ENCODE results near the gene PLA2G3.

DNA sequence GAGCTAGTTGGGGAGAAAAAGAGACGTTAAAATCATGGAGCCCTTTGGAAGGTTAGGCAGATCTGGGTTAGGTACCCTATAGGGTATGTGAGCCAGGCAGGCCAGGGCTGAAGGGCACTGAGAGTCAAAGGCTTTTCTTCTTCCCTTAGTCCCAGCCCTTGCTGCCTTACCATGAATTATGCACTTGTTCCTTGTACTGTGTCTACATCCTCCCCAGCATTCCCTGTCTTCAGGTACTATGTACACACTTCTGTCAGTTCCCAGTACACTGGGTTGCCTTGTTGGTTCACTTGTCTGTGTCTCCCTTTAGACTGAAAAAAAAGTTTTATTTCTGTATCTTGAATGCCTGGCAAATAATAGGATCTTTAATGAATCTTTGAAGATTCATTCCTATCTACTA is 36.6 kb upstream of the PLA2G3 start:
- TF ChIP-seq POLR2A (IDR thresholded peaks at IDR 0.05; ENCODE audit: control extremely low read depth in 1 of 2, low read depth in 2 of 2, low read length in 2 of 2), result no peak
- TF ChIP-seq EP300 (IDR thresholded peaks at IDR 0.05; ENCODE audit: borderline replicate concordance in 1 of 2, low read depth in 2 of 2, low read length in 2 of 2), result no peak
- TF ChIP-seq RAD21 (IDR thresholded peaks at IDR 0.05 in 1 of 2, conservative IDR thresholded peaks at IDR 0.05 in 1 of 2; ENCODE audit: low read depth in 2 of 2, low read length in 2 of 2), result no peak
- TF ChIP-seq YY1 (IDR thresholded peaks at IDR 0.05; ENCODE audit: low read depth, low read length), result no peak
- TF ChIP-seq, protein P1, sequence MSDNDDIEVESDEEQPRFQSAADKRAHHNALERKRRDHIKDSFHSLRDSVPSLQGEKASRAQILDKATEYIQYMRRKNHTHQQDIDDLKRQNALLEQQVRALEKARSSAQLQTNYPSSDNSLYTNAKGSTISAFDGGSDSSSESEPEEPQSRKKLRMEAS (IDR thresholded peaks at IDR 0.05), result no peak
- TF ChIP-seq, protein P2, sequence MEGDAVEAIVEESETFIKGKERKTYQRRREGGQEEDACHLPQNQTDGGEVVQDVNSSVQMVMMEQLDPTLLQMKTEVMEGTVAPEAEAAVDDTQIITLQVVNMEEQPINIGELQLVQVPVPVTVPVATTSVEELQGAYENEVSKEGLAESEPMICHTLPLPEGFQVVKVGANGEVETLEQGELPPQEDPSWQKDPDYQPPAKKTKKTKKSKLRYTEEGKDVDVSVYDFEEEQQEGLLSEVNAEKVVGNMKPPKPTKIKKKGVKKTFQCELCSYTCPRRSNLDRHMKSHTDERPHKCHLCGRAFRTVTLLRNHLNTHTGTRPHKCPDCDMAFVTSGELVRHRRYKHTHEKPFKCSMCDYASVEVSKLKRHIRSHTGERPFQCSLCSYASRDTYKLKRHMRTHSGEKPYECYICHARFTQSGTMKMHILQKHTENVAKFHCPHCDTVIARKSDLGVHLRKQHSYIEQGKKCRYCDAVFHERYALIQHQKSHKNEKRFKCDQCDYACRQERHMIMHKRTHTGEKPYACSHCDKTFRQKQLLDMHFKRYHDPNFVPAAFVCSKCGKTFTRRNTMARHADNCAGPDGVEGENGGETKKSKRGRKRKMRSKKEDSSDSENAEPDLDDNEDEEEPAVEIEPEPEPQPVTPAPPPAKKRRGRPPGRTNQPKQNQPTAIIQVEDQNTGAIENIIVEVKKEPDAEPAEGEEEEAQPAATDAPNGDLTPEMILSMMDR (IDR thresholded peaks at IDR 0.05; ENCODE audit: control extremely low read depth in 1 of 3, insufficient read depth in 1 of 3, low read depth in 1 of 3, low read length in 3 of 3), result no peak
- TF ChIP-seq RFX5 (IDR thresholded peaks at IDR 0.05; ENCODE audit: borderline replicate concordance, low read depth, low read length), result no peak
- TF ChIP-seq EZH2 (IDR thresholded peaks at IDR 0.05; ENCODE audit: low read depth, low read length, severe bottlenecking), result no peak
- no peak for TF ChIP-seq RNF2 (IDR thresholded peaks at IDR 0.05; ENCODE audit: borderline replicate concordance, low read depth, low read length, missing control alignments, poor library complexity, severe bottlenecking)

Data from H1 (cell line).